ENCODE data around the gene C11orf91.

The C11orf91 gene

GRCh38 chr11:33721984-33722383 is 21.4 kb upstream of the C11orf91 start:
- Histone ChIP-seq H2BK15ac (ENCODE audit: low read length) (no peak overlapping the region), H2AFZ (ENCODE audit: low read length) (no peak overlapping the region), H3K27ac (replicated peaks; ENCODE audit: low read length) (no peak overlapping the region), H3K14ac (ENCODE audit: low read length) (no peak overlapping the region), H3K4me2 (ENCODE audit: insufficient read depth, low read length, poor library complexity, severe bottlenecking) (no peak overlapping the region), H3K4me1 (ENCODE audit: control insufficient read depth in 2 of 2, insufficient read depth in 1 of 2, low read depth in 1 of 2, low read length in 2 of 2) (peaks cover 8 to 11% of the 10 kb centered on the region in 2 donors), H3K4me3 (ENCODE audit: low read length in 2 of 2) (no peak overlapping the region), H3K4ac (ENCODE audit: low read length) (no peak overlapping the region), H2BK5ac (ENCODE audit: low read length) (no peak overlapping the region), H4K8ac (ENCODE audit: low read depth, low read length) (no peak overlapping the region), H3K79me1 (ENCODE audit: low read depth, low read length) (peaks cover 2% of the 10 kb centered on the region), H3K9ac (ENCODE audit: low read depth, low read length, poor library complexity) (no peak overlapping the region), H2AK5ac (ENCODE audit: low read depth, low read length) (no peak overlapping the region), H2BK120ac (ENCODE audit: low read depth, low read length) (no peak overlapping the region), H2BK12ac (ENCODE audit: low read length) (no peak overlapping the region), H3K18ac (ENCODE audit: low read length) (no peak overlapping the region), H3K36me3 (replicated peaks in 1 of 2; ENCODE audit: control insufficient read depth in 2 of 2, insufficient read depth in 2 of 2, low read length in 2 of 2) (peaks cover 5 to 53% of the 10 kb centered on the region in 2 donors), H3K23ac (ENCODE audit: low read depth, low read length, poor library complexity) (no peak overlapping the region), H3K9me3 (replicated peaks in 1 of 2; ENCODE audit: control insufficient read depth in 2 of 2, insufficient read depth in 1 of 2, low read depth in 1 of 2, low read length in 2 of 2) (no peaks in the 10 kb centered on the region), H3K27me3 (ENCODE audit: control insufficient read depth in 3 of 3, insufficient read depth in 3 of 3, low read depth in 1 of 3, low read length in 3 of 3) (no peaks in the 10 kb centered on the region), H4K91ac (ENCODE audit: low read depth, low read length, poor library complexity) (no peak overlapping the region)
- DNase-seq (ENCODE audit: low spot score), result no peak
- WGBS, 2 donors (ENCODE audit: extremely low coverage in 2 of 2, insufficient read length in 2 of 2, insufficient replicate concordance in 1 of 2), result no CpG with 5 or more reads among the region's 5 CpGs

GRCh38 chr11:33721426-33721825 is 20.8 kb upstream of the C11orf91 start:
- H3K14ac ChIP-seq (ENCODE audit: low read length), result no peak overlapping the region
- WGBS, 2 donors (ENCODE audit: extremely low coverage in 2 of 2, insufficient read length in 2 of 2, insufficient replicate concordance in 1 of 2), result no CpG with 5 or more reads among the region's 1 CpG
- H3K4ac ChIP-seq (ENCODE audit: low read length), result no peak overlapping the region
- peaks cover 8 to 11% of the 10 kb centered on the region in 2 donors for H3K4me1 ChIP-seq (ENCODE audit: control insufficient read depth in 2 of 2, insufficient read depth in 1 of 2, low read depth in 1 of 2, low read length in 2 of 2)
- H3K9me3 ChIP-seq (replicated peaks in 1 of 2; ENCODE audit: control insufficient read depth in 2 of 2, insufficient read depth in 1 of 2, low read depth in 1 of 2, low read length in 2 of 2), result no peaks in the 10 kb centered on the region
- H2BK15ac ChIP-seq (ENCODE audit: low read length), result no peak overlapping the region
- H3K18ac ChIP-seq (ENCODE audit: low read length), result no peak overlapping the region
- no peak overlapping the region for H4K91ac ChIP-seq (ENCODE audit: low read depth, low read length, poor library complexity)
- no peaks in the 10 kb centered on the region for H3K27me3 ChIP-seq (ENCODE audit: control insufficient read depth in 3 of 3, insufficient read depth in 3 of 3, low read depth in 1 of 3, low read length in 3 of 3)
- H3K79me1 ChIP-seq (ENCODE audit: low read depth, low read length), result peaks cover 2% of the 10 kb centered on the region
- H2AK5ac ChIP-seq (ENCODE audit: low read depth, low read length), result no peak overlapping the region
- no peak overlapping the region for H3K9ac ChIP-seq (ENCODE audit: low read depth, low read length, poor library complexity)
- no peak overlapping the region for H4K8ac ChIP-seq (ENCODE audit: low read depth, low read length)
- no peak overlapping the region for H3K27ac ChIP-seq (replicated peaks; ENCODE audit: low read length)
- no peak overlapping the region for H3K4me3 ChIP-seq (ENCODE audit: low read length in 2 of 2)
- H2BK5ac ChIP-seq (ENCODE audit: low read length), result no peak overlapping the region
- no peak overlapping the region for H2AFZ ChIP-seq (ENCODE audit: low read length)
- H2BK12ac ChIP-seq (ENCODE audit: low read length), result no peak overlapping the region
- H3K4me2 ChIP-seq (ENCODE audit: insufficient read depth, low read length, poor library complexity, severe bottlenecking), result no peak overlapping the region
- H2BK120ac ChIP-seq (ENCODE audit: low read depth, low read length), result no peak overlapping the region
- no peak for DNase-seq (ENCODE audit: low spot score)
- H3K23ac ChIP-seq (ENCODE audit: low read depth, low read length, poor library complexity), result no peak overlapping the region
- H3K36me3 ChIP-seq (replicated peaks in 1 of 2; ENCODE audit: control insufficient read depth in 2 of 2, insufficient read depth in 2 of 2, low read length in 2 of 2), result peaks cover 7 to 59% of the 10 kb centered on the region in 2 donors

- H3K23ac ChIP-seq (ENCODE audit: low read depth, low read length, poor library complexity), result no peak overlapping the region
- DNase-seq (ENCODE audit: low spot score), result no peak
- H3K14ac ChIP-seq (ENCODE audit: low read length), result no peak overlapping the region
- H3K4ac ChIP-seq (ENCODE audit: low read length), result no peak overlapping the region
- H3K9me3 ChIP-seq (replicated peaks in 1 of 2; ENCODE audit: control insufficient read depth in 2 of 2, insufficient read depth in 1 of 2, low read depth in 1 of 2, low read length in 2 of 2), result no peaks in the 10 kb centered on the region
- no peak overlapping the region for H3K4me3 ChIP-seq (ENCODE audit: low read length in 2 of 2)
- no CpG with 5 or more reads among the region's 5 CpGs for WGBS, 2 donors (ENCODE audit: extremely low coverage in 2 of 2, insufficient read length in 2 of 2, insufficient replicate concordance in 1 of 2)
- H2BK120ac ChIP-seq (ENCODE audit: low read depth, low read length), result no peak overlapping the region
- no peak overlapping the region for H2BK5ac ChIP-seq (ENCODE audit: low read length)
- H2BK15ac ChIP-seq (ENCODE audit: low read length), result no peak overlapping the region
- no peak overlapping the region for H2BK12ac ChIP-seq (ENCODE audit: low read length)
- H4K8ac ChIP-seq (ENCODE audit: low read depth, low read length), result no peak overlapping the region
- no peak overlapping the region for H3K27ac ChIP-seq (replicated peaks; ENCODE audit: low read length)
- H3K4me2 ChIP-seq (ENCODE audit: insufficient read depth, low read length, poor library complexity, severe bottlenecking), result no peak overlapping the region
- no peak overlapping the region for H2AK5ac ChIP-seq (ENCODE audit: low read depth, low read length)
- H3K4me1 ChIP-seq (ENCODE audit: control insufficient read depth in 2 of 2, insufficient read depth in 1 of 2, low read depth in 1 of 2, low read length in 2 of 2), result peaks cover 6 to 10% of the 10 kb centered on the region in 2 donors
- H3K9ac ChIP-seq (ENCODE audit: low read depth, low read length, poor library complexity), result no peak overlapping the region
- H3K79me1 ChIP-seq (ENCODE audit: low read depth, low read length), result peaks cover 2% of the 10 kb centered on the region
- H3K18ac ChIP-seq (ENCODE audit: low read length), result no peak overlapping the region
- H2AFZ ChIP-seq (ENCODE audit: low read length), result no peak overlapping the region
- no peaks in the 10 kb centered on the region for H3K27me3 ChIP-seq (ENCODE audit: control insufficient read depth in 3 of 3, insufficient read depth in 3 of 3, low read depth in 1 of 3, low read length in 3 of 3)
- H4K91ac ChIP-seq (ENCODE audit: low read depth, low read length, poor library complexity), result no peak overlapping the region
- H3K36me3 ChIP-seq (replicated peaks in 1 of 2; ENCODE audit: control insufficient read depth in 2 of 2, insufficient read depth in 2 of 2, low read length in 2 of 2), result peaks cover 7 to 69% of the 10 kb centered on the region in 2 donors
These were observed 19.0 kb upstream of the C11orf91 start for GRCh38 chr11:33719587-33719986.

DNA sequence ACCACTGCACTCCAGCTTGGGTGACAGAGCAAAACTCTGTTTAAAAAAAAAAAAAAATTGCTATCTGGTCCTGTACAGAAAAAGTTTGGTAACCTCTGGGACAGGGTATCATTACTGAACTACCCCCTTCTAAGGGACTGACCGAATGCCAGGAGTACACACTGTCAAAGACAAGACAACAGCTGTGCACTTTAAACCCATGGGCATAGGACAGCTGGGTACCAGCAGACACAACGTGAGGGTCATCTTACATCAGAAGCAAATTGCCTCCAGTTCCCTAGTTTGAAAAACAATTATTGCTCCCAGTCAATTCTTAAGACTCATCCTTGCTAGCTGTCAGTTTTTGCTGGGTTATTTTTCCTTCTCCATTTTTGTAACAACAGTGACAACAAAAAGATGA is 17.8 kb upstream of the C11orf91 start:
- Histone ChIP-seq H2AK5ac (ENCODE audit: low read depth, low read length) (no peak overlapping the region), H2BK12ac (ENCODE audit: low read length) (no peak overlapping the region), H4K8ac (ENCODE audit: low read depth, low read length) (no peak overlapping the region), H3K4me1 (ENCODE audit: control insufficient read depth in 2 of 2, insufficient read depth in 1 of 2, low read depth in 1 of 2, low read length in 2 of 2) (peaks cover 0 to under 1% of the 10 kb centered on the region in 2 donors), H3K9me3 (replicated peaks in 1 of 2; ENCODE audit: control insufficient read depth in 2 of 2, insufficient read depth in 1 of 2, low read depth in 1 of 2, low read length in 2 of 2) (no peaks in the 10 kb centered on the region), H4K91ac (ENCODE audit: low read depth, low read length, poor library complexity) (no peak overlapping the region), H3K23ac (ENCODE audit: low read depth, low read length, poor library complexity) (no peak overlapping the region), H2BK15ac (ENCODE audit: low read length) (no peak overlapping the region), H2BK120ac (ENCODE audit: low read depth, low read length) (no peak overlapping the region), H3K27me3 (ENCODE audit: control insufficient read depth in 3 of 3, insufficient read depth in 3 of 3, low read depth in 1 of 3, low read length in 3 of 3) (no peaks in the 10 kb centered on the region), H3K4me3 (ENCODE audit: low read length in 2 of 2) (no peak overlapping the region), H3K79me1 (ENCODE audit: low read depth, low read length) (peaks cover 2% of the 10 kb centered on the region), H3K27ac (replicated peaks; ENCODE audit: low read length) (no peak overlapping the region), H3K4ac (ENCODE audit: low read length) (no peak overlapping the region), H2AFZ (ENCODE audit: low read length) (no peak overlapping the region), H3K9ac (ENCODE audit: low read depth, low read length, poor library complexity) (no peak overlapping the region), H2BK5ac (ENCODE audit: low read length) (no peak overlapping the region), H3K36me3 (replicated peaks in 1 of 2; ENCODE audit: control insufficient read depth in 2 of 2, insufficient read depth in 2 of 2, low read length in 2 of 2) (peaks cover 11 to 79% of the 10 kb centered on the region in 2 donors), H3K14ac (ENCODE audit: low read length) (no peak overlapping the region), H3K4me2 (ENCODE audit: insufficient read depth, low read length, poor library complexity, severe bottlenecking) (no peak overlapping the region), H3K18ac (ENCODE audit: low read length) (no peak overlapping the region)
- WGBS, 2 donors (ENCODE audit: extremely low coverage in 2 of 2, insufficient read length in 2 of 2, insufficient replicate concordance in 1 of 2), result no CpG with 5 or more reads among the region's 2 CpGs
- DNase-seq (ENCODE audit: low spot score), result no peak
